Activated T-helper 1 cell treated with anti-CD3 and anti-CD28 coated beads, Interleukin-12 subunit alpha, Interleukin-12 subunit beta, Interleukin-2, Interleukin-4 antibody, amounts not matched to agents 30 ng/mL and 10 ng/mL and 1 ng/mL, durations not matched to agents 14 hours and 24 hours and 36 hours (primary cell): Measurements from ENCODE around the gene SIKE1. TPM values are rescaled to one million over a fixed set of nuclear protein-coding genes. Genes with fewer than 3 reads are reported as not detected.

Experiments used
- DNase-seq: peaks from one replicate; pipeline ENCODE4 v3.0.0; 2021; ENCODE audit warnings: low spot score
- H3K27ac Mint-ChIP-seq: one replicate; pipeline ENCODE4 v1.8.0; 2021; ENCODE audit warnings: mild to moderate bottlenecking, mixed read lengths
- H3K27me3 Mint-ChIP-seq: one replicate; pipeline ENCODE4 v1.8.0; 2022; ENCODE audit warnings: mild to moderate bottlenecking, moderate library complexity, mixed read lengths; ENCODE audit not compliant: insufficient read depth
- H3K36me3 Mint-ChIP-seq: one replicate; pipeline ENCODE4 v1.8.0; 2021; ENCODE audit warnings: low read depth, mixed read lengths
- H3K4me1 Mint-ChIP-seq: one replicate; pipeline ENCODE4 v1.8.0; 2021; ENCODE audit warnings: low read depth, mixed read lengths
- H3K4me3 Mint-ChIP-seq: one replicate; pipeline ENCODE4 v1.8.0; 2021; ENCODE audit warnings: mild to moderate bottlenecking, moderate library complexity, mixed read lengths
- H3K9me3 Mint-ChIP-seq: one replicate; pipeline ENCODE4 v1.8.0; 2021; ENCODE audit warnings: mixed read lengths
- intact Hi-C: fragments of 100-400 bp; cut with micrococcal nuclease; formaldehyde crosslinking; loops from one replicate; pipeline ENCODE4 v1.15.1; 2024
- total RNA-seq: library from RNA; stranded (reverse); gene quantifications from 2 replicates; pipeline ENCODE4 v1.2.3, GENCODE V29; 2022

SIKE1 gene
- total RNA-seq, 1 donor from 2014 or later = 65.0 TPM

DNA sequence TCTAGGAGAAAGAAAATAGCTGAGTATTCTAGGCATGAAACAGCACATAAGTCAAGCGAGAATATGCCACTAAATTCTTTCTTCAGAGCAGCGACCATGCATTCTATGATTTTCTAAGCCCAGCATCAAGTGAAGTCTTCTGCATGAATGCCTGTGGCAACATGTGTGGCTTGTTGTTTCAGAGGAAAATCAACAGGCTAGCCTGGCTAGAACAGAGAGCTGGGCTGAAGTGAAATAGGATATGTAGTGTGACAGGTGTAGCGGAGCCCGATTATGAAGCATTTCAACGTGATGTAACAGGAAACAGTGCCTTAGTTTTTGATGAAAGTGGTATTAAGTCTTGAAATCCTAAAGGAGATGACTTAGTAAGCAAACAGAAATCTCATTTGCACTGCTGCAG lies 29.7 kb downstream of the SIKE1 start:
- H3K9me3 Mint-ChIP-seq = no peaks in the 10 kb centered on the region
- intact Hi-C loops = loop anchor here (10.0 kb wide), 1 partner anchor 1676 kb away; the partner anchor contains the start of gene LRIG2
- H3K4me3 Mint-ChIP-seq = no peak overlapping the region
- H3K27ac Mint-ChIP-seq = no peak overlapping the region
- peaks cover 77% of the 10 kb centered on the region for H3K4me1 Mint-ChIP-seq
- peaks cover 34% of the 10 kb centered on the region for H3K36me3 Mint-ChIP-seq
- no peak for DNase-seq
- H3K27me3 Mint-ChIP-seq = no peaks in the 10 kb centered on the region

DNA sequence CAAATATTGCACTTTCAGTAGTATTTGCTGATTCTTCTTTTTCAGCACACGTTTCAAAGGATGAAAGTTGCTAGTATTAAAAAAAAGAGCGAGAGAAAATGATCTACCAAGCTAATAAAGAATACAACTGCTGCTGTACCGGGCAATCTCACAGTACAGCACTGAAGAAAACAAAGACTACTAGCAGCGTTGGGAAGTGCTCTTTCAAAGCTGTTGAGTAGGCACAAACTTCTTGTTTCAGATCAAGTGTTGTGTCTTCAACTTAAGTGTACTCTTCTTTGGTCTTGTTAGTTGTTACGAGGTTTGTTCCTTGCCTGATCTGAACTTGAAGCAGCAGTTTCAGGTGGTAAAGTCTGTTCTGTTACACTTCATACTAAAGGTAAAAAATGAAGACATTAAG lies 30.6 kb downstream of the SIKE1 start:
- H3K4me1 Mint-ChIP-seq = peaks cover 76% of the 10 kb centered on the region
- H3K9me3 Mint-ChIP-seq = no peaks in the 10 kb centered on the region
- no peak for DNase-seq
- H3K4me3 Mint-ChIP-seq = no peak overlapping the region
- no peaks in the 10 kb centered on the region for H3K27me3 Mint-ChIP-seq
- peaks cover 36% of the 10 kb centered on the region for H3K36me3 Mint-ChIP-seq
- intact Hi-C loops = loop anchor here (5.0 to 10.0 kb wide), 2 partner anchors 32 to 1675 kb away; partner anchors contain the start of genes LRIG2 and SIKE1
- no peak overlapping the region for H3K27ac Mint-ChIP-seq

DNA sequence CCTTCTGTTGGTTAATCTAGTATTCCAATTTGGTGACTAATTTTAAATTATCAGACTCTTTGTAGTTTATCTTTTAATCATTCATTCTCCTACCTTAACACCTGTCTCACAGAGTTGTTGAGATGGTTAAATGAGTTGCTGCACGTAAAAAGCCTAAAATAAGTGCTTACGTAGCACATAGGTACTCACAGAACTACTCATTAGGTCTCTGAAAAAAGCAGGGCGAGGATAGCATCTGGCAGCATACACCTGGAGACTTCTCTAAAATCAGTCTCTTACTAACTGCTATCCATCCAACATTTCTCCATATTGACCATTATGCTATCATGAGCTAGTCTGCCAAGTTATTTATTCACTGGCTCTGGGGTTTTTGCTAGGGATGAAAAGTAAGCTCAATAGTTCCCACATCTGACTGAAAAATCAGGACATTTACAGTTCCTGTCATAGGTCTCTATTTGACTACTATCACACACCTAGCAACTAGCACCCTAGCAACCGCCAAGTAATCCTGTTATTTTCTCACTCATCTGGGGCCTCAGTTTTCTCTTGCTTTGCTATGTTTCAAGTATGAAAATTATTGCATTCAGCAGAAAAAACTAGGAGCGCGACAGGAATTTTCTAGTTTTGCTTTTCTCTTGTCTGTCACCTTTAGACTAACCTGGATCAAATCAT lies 33.9 kb downstream of the SIKE1 start:
- no peak for DNase-seq
- Mint-ChIP-seq H3K27me3 (no peaks in the 10 kb centered on the region), H3K4me3 (no peak overlapping the region), H3K27ac (peak overlapping the region; percentile 59), H3K4me1 (peaks cover 68% of the 10 kb centered on the region), H3K9me3 (no peaks in the 10 kb centered on the region), H3K36me3 (peaks cover 46% of the 10 kb centered on the region)
- intact Hi-C loops = loop anchor here (5.0 kb wide), 1 partner anchor 36 kb away; the partner anchor contains the start of gene SIKE1

DNA sequence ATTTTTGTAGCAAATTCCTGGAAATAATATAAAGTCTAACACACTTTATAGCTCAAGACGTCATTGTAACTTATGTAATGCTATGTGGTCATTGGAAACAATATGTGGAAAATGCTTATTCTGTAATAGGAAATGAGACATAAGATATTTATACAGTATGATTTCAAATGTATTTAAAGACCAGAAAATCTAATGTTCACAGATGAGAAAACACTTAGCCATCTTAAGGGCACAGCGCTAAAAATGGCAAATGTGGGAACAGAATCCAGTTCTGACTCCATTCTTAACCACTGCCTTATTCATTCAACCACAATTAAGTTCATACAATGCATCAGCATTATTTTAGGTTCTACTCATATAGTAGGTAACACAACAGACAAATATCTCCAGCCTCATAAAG lies 35.2 kb downstream of the SIKE1 start:
- H3K27ac Mint-ChIP-seq = no peak overlapping the region
- H3K4me1 Mint-ChIP-seq = peaks cover 55% of the 10 kb centered on the region
- no peaks in the 10 kb centered on the region for H3K27me3 Mint-ChIP-seq
- DNase-seq = no peak
- H3K9me3 Mint-ChIP-seq = no peaks in the 10 kb centered on the region
- H3K36me3 Mint-ChIP-seq = peaks cover 48% of the 10 kb centered on the region
- H3K4me3 Mint-ChIP-seq = no peak overlapping the region
- intact Hi-C loops = loop anchor here (1.0 to 5.0 kb wide), 2 partner anchors 11 to 37 kb away; partner anchors contain the start of gene SIKE1

DNA sequence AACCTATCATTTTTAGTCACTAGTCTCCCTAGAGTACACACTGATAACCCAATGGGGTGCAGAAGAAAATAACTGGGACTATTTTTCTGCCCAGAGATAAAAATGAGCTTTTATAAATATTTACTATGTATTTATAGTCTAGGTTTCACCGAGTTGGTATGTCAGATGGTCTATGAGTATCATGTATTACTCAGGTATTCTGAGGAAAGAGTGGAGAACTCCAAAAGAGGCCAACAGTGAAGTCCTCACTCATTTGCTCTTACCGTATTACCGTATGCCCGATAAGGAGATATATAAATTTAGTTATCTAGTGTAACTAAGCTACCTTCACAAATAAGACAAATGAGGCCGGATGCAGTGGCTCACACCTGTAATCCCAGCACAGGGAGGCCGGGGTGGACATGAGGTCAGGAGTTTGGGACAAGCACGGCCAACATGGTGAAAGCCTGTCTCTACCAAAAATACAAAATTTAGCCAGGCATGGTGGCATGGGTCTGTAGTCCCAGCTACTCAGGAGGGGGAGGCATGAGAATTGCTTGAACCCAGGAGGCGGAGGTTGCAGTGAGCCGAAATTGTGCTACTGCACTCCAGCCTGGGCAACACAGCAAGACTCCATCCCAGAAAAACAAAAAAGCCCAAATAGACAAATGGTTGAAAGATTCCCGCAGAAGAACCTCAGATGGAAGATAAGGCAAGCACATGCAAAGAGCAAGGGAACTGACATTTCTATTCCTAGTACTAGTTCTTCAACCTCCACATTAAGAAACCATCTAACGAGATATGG lies 38.3 kb downstream of the SIKE1 start:
- Mint-ChIP-seq H3K4me3 (no peak overlapping the region), H3K27me3 (no peaks in the 10 kb centered on the region), H3K27ac (no peak overlapping the region), H3K4me1 (peaks cover 35% of the 10 kb centered on the region), H3K9me3 (no peaks in the 10 kb centered on the region), H3K36me3 (peaks cover 47% of the 10 kb centered on the region)
- intact Hi-C loops = no loop called here
- no peak for DNase-seq

DNA sequence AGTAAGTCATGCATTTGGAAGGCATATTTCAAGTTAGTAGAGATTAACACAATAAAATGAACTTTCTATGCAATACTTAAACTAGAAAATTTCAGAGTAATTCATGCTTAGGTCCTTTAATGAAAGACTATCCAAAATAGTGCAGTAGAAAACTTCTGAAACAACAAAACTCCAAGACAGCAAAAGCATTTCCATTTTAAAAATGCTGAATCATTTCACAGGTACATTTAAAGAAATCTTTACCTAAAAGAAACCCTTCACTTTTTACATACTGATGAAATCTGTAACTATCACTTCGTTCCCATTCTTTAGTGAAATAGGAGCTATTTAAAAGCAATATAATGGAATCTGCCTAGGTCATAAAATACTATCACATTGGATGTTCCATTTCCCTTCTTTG lies 40.2 kb downstream of the SIKE1 start:
- DNase-seq = no peak
- H3K27me3 Mint-ChIP-seq = no peaks in the 10 kb centered on the region
- H3K36me3 Mint-ChIP-seq = peaks cover 55% of the 10 kb centered on the region
- no peak overlapping the region for H3K27ac Mint-ChIP-seq
- no peaks in the 10 kb centered on the region for H3K9me3 Mint-ChIP-seq
- no peak overlapping the region for H3K4me3 Mint-ChIP-seq
- intact Hi-C loops = no loop called here
- H3K4me1 Mint-ChIP-seq = peaks cover 24% of the 10 kb centered on the region

DNA sequence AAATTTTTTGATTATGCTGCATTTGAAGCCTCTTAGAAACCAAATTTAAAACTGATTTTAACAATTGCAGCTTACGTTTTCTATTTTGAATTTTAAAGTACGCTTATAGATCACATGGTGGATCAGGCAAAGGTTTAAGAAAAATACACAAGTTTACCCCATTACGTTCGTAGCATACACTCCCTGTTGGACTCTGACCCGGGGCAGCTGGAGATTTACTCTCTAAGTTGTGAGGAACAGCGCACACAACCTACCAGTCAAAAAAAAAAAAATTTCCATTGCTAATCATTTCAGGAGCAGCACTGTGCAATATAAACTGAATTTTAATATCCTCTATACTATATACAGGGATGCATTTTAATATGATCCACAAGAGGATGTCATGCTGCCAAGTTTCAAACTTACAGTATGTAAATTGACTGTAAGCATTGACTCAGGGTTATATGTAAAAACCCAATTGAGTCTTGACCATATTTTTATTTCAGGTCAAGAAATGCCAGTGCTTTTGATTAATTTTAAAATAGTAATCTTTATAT lies 43.1 kb downstream of the SIKE1 start:
- no peak overlapping the region for H3K27ac Mint-ChIP-seq
- H3K36me3 Mint-ChIP-seq = peaks cover 57% of the 10 kb centered on the region

DNA sequence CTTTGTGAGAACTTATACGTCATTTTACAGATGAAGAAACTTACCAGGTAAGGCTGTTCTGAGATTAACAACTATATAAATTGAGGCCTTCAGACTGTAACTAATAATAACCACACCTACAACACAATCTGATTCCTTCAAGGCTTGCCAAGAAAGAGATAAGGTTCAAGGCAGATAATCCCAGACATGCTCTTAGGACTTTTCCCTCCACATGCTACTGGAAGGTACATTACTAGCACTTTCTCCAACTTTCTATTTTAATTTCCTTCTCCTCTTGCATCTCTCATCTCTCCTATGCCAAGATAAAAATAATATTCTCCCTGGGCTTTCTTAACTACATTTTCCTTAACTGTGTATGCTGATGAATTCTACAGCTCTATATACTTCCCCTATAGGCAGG lies 45.0 kb downstream of the SIKE1 start:
- no peaks in the 10 kb centered on the region for H3K9me3 Mint-ChIP-seq
- H3K4me1 Mint-ChIP-seq = peaks cover 13% of the 10 kb centered on the region
- no peak overlapping the region for H3K4me3 Mint-ChIP-seq
- H3K27ac Mint-ChIP-seq = no peak overlapping the region
- no peak for DNase-seq
- peaks cover 59% of the 10 kb centered on the region for H3K36me3 Mint-ChIP-seq
- intact Hi-C loops = no loop called here
- H3K27me3 Mint-ChIP-seq = no peaks in the 10 kb centered on the region

More for the DNA sequence above, 43.1 kb downstream of the SIKE1 start:
- H3K4me3 Mint-ChIP-seq = no peak overlapping the region
- H3K27me3 Mint-ChIP-seq = no peaks in the 10 kb centered on the region
- intact Hi-C loops = no loop called here
- H3K9me3 Mint-ChIP-seq = no peaks in the 10 kb centered on the region
- DNase-seq = no peak
- peaks cover 11% of the 10 kb centered on the region for H3K4me1 Mint-ChIP-seq

DNA sequence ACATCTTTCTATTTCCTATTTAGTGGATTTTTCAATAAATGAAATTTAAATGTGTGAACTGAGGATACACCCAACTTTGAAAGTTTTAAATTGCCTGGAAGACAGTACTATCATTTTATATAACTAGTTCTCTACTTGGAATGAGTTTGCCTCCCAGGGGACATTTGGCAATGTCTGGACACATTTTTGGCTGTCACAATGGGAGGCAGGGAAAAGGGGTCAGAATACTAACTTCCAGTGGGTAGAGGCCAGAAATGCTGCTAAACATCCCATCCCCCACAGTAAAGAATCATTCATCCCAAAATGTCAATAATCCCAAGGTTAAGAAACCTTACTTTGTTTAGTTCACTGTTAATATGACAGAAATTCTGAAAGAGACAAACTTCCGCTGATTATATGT lies 50.7 kb downstream of the SIKE1 start:
- intact Hi-C loops = no loop called here
- peaks cover 64% of the 10 kb centered on the region for H3K36me3 Mint-ChIP-seq
- peaks cover 12% of the 10 kb centered on the region for H3K4me1 Mint-ChIP-seq
- no peaks in the 10 kb centered on the region for H3K27me3 Mint-ChIP-seq
- H3K4me3 Mint-ChIP-seq = no peak overlapping the region
- H3K9me3 Mint-ChIP-seq = no peaks in the 10 kb centered on the region
- no peak for DNase-seq
- H3K27ac Mint-ChIP-seq = no peak overlapping the region

DNA sequence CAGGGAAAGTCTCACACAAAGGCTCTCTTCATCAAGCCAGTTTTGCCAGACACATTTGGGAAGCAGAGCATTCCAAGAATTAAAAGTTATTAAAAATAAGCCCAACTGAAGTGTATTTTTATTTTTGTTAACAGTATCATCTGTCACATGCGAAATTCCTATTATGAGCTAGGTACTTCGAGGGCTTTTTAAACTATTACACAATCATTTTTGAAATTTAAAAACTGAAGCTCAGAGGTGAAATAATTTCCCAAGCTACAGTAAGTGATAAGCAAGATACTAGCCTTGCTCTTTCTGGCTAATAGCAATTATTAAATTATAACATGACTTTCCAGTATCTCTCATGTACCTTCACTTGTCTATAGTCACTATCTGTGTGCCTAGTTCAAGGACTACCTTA lies 51.9 kb downstream of the SIKE1 start:
- peaks cover 62% of the 10 kb centered on the region for H3K36me3 Mint-ChIP-seq
- peaks cover 12% of the 10 kb centered on the region for H3K4me1 Mint-ChIP-seq
- H3K27ac Mint-ChIP-seq = no peak overlapping the region
- DNase-seq = no peak
- H3K9me3 Mint-ChIP-seq = no peaks in the 10 kb centered on the region
- no peaks in the 10 kb centered on the region for H3K27me3 Mint-ChIP-seq
- intact Hi-C loops = no loop called here
- H3K4me3 Mint-ChIP-seq = no peak overlapping the region

DNA sequence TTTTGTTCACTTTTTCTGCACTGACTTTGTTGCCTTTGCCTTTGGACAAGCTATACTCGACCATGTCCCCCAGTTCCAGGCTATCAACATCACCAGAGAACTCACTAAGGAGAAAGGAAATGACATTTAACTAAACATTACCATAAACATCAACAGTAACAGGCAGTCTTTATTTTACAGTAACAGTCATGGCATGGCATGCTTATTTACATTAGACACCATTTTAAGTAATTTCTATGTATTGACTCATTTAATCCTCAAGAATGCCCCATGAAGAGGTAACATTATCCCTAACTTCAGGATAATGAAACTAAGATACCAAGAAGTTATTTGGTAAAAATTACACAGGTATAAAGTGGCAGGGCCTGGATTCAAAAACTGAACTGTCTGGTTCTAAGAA lies 55.3 kb downstream of the SIKE1 start:
- H3K9me3 Mint-ChIP-seq = no peaks in the 10 kb centered on the region
- H3K27me3 Mint-ChIP-seq = no peaks in the 10 kb centered on the region
- intact Hi-C loops = no loop called here
- no peak for DNase-seq
- H3K4me1 Mint-ChIP-seq = peaks cover 4% of the 10 kb centered on the region
- H3K36me3 Mint-ChIP-seq = peaks cover 68% of the 10 kb centered on the region
- H3K4me3 Mint-ChIP-seq = no peak overlapping the region
- no peak overlapping the region for H3K27ac Mint-ChIP-seq

DNA sequence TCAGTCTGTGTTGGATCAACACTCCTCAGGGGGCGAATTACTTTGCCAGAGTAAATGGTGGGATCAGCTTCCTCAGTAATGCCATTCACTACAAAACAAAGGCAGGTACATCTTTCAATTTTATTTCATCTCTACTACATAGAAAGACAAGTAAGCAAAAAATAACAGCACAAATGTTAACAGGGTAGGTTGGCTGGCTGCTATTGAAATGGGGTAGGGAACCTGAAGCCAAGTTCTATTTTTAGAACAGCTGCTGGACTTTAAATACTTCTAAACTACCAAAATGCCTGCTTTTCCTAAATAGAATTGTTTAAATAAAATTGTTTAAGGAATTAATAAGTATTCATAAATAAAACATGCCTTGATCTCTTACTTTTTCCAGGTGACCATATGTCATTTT lies 56.6 kb downstream of the SIKE1 start:
- Mint-ChIP-seq H3K9me3 (no peaks in the 10 kb centered on the region), H3K36me3 (peaks cover 69% of the 10 kb centered on the region), H3K27ac (no peak overlapping the region), H3K4me1 (no peaks in the 10 kb centered on the region), H3K27me3 (no peaks in the 10 kb centered on the region), H3K4me3 (no peak overlapping the region)
- no peak for DNase-seq
- intact Hi-C loops = no loop called here

DNA sequence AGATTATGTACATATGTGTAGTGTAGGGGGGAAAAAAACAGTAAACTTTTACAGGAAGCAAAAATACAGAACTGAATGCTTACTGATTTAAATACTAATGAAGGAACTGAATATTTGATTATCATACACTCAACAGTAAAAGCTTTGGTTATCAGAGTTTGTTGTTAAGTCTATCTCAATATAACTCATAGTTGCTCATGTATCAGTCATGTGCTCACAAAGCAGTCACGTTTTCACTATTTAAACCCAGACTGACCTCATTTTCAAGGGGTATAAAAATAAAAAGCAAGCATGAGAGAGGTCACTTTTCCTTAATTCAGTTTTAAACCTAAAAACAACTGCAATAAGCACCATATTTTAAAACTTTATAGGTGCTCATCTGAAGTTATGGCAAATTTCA lies 57.0 kb downstream of the SIKE1 start:
- intact Hi-C loops = no loop called here
- H3K4me1 Mint-ChIP-seq = peaks cover 3% of the 10 kb centered on the region
- H3K4me3 Mint-ChIP-seq = no peak overlapping the region
- DNase-seq = no peak
- no peaks in the 10 kb centered on the region for H3K27me3 Mint-ChIP-seq
- no peak overlapping the region for H3K27ac Mint-ChIP-seq
- H3K9me3 Mint-ChIP-seq = no peaks in the 10 kb centered on the region
- H3K36me3 Mint-ChIP-seq = peaks cover 70% of the 10 kb centered on the region
